HG02981 (cell line): Measurements from ENCODE around the gene GLP2R.

Source experiments
- ATAC-seq: cut with Tn5 transposase; IDR thresholded peaks from one replicate; pipeline ENCODE4 v1.9.1; 2021; ENCODE audit warnings: mild to moderate bottlenecking, moderate library complexity; ENCODE audit not compliant: unreplicated experiment

GLP2R gene

GRCh38 chr17:9897372-9897968 is 71.7 kb downstream of the GLP2R start:
- no peak for ATAC-seq

- no peak for ATAC-seq
These were observed 73.1 kb downstream of the GLP2R start for GRCh38 chr17:9898812-9899211.

- ATAC-seq = no peak
These were observed 73.7 kb downstream of the GLP2R start for GRCh38 chr17:9899280-9900043.

DNA sequence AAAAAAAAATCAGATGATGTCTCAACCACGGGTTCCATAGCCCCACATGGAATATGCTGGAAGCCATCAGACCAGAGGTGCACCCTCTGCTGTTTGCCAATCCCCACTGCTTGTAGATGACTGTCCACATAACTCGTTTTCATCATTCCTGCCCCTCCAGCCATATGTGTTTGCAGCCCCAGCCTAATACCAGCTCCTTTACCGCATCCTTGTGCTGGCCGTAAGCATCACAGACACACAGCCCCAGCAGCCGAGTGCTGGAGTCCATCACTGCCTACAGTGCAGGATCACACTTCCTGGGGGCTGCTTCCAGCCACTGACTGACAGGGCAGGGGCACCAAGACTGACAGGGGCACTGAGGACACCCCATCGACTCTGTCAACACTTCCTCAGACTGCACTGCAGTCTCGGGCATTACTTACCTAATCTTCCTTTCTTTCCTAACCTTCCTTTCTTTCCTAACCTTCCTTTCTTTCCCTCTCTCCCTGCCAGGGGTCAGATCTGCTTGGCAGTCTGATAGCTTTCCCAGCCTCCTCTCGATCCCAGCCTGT is 74.4 kb downstream of the GLP2R start:
- no peak for ATAC-seq

- no peak for ATAC-seq
These were observed 75.1 kb downstream of the GLP2R start for GRCh38 chr17:9900784-9901183.

- ATAC-seq = no peak
These were observed 76.4 kb downstream of the GLP2R start for GRCh38 chr17:9902120-9902519.

GRCh38 chr17:9904277-9905077 is 78.8 kb downstream of the GLP2R start:
- no peak for ATAC-seq

DNA sequence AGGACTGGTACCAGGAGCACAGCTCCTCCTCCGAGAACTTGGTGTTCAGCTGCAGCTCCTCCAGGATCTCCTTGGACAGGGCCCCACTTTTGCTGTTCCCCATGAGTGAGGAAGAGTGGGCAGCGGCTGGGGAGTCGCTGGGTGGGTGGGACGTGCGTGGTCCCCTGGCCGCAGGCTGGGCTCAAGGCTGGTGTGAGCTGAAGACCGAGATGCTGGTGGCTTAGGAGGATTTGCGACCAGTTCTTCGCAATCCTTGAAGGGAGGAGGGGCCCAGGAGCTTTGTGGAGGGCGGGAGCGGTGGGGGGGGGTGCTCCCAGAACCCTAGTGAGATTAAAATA is 79.3 kb downstream of the GLP2R start, which contains the start of gene RCVRN:
TSS of gene RCVRN (minus strand) at position 194 of the 338 bp plus-strand sequence. CDS start at position 103, 91 bp downstream.
- ATAC-seq = no peak

DNA sequence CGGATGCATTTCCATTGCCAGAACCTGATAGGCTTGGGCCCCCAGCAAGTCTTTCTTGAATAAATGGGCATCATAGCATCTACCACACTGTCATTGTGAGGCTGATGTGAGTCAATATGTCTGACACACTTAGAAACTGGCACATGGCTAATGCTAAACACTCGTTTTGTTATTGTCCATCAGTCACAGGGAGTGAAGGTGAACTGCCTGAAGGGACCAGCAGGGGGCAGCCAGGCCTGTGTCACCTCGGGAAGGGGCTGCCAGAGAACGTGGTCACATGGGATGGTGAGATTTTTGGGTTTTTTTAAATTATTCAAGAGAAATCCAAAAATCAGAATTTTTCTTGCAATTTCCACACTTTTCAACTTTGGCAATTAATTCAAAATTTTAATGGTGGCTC is 80.2 kb downstream of the GLP2R start:
- no peak for ATAC-seq

DNA sequence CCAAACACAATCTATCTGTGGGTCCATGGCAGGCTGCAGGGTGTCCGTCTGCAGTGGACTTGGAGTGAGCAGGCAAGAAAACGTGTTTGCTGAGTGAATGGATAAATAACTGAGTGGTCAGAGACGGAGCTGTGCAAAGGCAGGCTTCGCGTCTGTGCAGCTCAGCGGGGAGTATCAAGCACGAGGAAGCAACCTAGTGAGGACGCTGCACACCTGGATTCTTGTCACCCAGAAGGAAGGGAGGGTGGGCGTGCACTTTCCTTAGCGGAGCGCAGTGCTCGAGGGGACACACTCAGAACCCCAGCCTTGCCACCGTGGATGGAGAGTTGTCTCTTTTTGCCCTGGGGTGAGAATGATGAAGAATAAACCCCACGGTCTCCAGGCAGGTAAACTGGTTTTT is 80.9 kb downstream of the GLP2R start:
- no peak for ATAC-seq

GRCh38 chr17:9907131-9907530 is 81.4 kb downstream of the GLP2R start:
- no peak for ATAC-seq

- no peak for ATAC-seq
These were observed 82.3 kb downstream of the GLP2R start for GRCh38 chr17:9907883-9908648.

- no peak for ATAC-seq
These were observed 82.9 kb downstream of the GLP2R start for GRCh38 chr17:9908649-9909042.

GRCh38 chr17:9911089-9911488 is 85.4 kb downstream of the GLP2R start:
- ATAC-seq = no peak

DNA sequence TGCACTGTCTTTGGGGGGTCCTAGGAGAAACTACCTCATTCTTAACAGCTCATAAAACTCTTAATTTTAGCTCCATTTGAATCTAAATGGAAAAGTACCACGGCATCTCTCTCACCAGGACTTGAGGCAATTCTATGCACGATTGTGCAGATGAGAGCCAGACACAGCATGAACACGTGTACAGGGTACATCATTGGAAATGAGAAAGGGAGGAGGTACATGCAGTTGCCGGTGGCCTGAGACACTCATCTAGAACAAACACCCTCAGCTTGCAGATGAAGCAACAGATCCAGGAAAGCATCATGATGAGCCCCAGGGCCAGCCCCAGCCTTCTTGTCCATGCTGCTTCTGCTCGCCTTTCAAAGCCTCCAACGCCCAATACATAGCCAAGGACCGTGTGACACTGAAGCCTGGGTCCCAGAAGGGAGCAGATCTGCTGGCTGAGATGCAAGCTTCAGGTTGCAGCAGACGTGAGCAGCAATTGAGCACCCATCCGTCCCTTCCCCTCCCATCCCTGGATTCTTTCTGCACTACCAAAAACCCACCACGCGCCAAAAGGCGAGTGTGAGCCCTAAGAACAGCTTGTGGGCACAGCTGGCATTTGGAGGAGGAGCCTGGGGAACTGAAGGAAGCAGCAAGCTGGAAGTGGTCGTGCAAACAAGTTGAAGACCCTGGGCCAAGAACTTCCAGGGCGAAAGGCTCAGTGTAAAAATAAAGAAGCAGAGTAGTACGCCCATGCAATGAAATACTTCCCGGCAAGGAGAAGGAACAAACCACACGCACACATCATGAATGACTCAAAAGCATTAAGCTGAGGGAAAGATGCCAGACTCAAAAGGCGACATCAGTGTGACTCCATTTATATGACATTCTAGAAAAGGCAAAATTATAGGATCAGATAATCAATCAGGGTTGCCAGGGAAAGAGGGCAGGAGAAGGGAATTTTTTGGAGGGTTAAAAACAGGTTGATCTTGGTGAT is 86.7 kb downstream of the GLP2R start:
- ATAC-seq = no peak

DNA sequence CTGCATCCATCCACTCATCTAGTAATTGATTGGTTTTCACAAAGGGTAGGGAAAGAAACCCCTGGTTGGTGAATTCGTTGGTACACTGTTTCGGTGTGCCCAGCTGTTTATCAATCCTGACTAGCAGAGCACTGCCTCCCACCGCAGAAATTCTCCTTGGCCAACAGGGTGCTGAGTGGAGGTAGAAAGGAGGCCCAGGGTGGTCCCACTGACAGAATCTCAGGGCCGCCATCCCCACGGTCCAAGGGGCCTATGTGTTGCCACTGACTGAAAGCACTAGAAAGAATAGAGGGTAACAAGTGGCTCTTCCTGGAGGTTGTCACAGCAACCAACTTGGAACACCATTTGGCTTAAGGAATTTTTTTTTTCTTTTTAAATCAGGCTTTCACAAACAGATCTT is 87.8 kb downstream of the GLP2R start:
- ATAC-seq = no peak

DNA sequence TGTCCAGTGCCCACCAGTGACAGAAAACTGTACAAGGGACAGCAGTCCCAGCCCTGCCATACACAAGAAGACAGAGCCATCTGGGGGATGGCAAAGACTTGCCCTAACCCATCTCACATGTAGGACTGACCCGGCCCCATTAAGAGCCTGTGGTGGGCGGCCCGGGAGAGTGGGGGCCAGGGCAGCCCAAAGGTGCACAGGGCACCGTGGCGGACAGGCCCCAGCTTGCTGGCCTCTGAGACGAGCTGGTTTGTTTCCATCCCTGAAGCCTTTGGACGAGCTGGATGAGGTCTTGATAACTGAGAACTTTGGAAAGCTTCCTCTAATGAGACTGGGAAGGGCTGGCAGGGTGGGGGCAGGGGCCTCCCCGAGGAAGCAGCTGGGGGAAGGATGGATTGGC is 90.4 kb downstream of the GLP2R start:
- ATAC-seq = no peak

DNA sequence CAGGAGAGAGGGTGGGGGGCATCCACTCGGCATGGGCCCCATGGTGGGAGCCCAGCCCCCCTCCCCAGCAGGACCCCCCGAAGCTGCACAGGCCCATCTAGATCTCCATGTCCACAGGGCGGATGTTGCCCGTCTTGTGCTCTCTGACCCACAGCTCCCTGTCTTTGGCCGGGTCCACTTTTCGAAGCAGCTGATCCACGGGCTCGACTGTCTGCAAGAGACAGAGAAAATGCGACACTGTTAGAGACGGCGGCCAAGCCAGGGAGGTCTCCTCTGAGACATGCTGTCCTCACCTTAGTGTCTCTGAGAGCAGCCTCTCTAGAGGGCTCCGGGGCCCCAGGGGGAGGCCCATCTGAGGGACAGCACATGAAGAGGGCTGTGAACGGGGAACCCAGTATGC is 91.4 kb downstream of the GLP2R start:
- ATAC-seq = no peak

- ATAC-seq = no peak
These were observed 92.1 kb downstream of the GLP2R start for GRCh38 chr17:9917801-9918200.

- ATAC-seq = no peak
These were observed 92.6 kb downstream of the GLP2R start for GRCh38 chr17:9918352-9918751.
